Endothelial cell of umbilical vein (primary cell): ENCODE data around the gene RDM1. TPM values are rescaled to one million over a fixed set of nuclear protein-coding genes. Genes with fewer than 3 reads are reported as not detected.

Experiments used
- BruUV-seq: library from RNA; stranded (reverse); fragments of 400-500 nt; replicated peaks from 2 replicates; lab custom pipeline; 2021; lab: Mats Ljungman, UMichigan
- CTCF ChIA-PET: fragments of 300-600, 350-600 bp; sonication (Branson Sonifier 250); formaldehyde crosslinking; loops from one replicate; lab custom pipeline; 2021; ENCODE audit warnings: antibody characterized with exemption, inconsistent platforms; lab: Charles Lee
- POLR2A ChIA-PET: fragments of 300-600, 350-600 bp; sonication (Branson Sonifier 250); formaldehyde crosslinking; loops from one replicate; lab custom pipeline; 2021; ENCODE audit warnings: antibody characterized with exemption, inconsistent platforms; lab: Charles Lee
- DNase-seq: peaks from one replicate; pipeline ENCODE4 v3.0.0-alpha.2; 2011; ENCODE audit warnings: low read depth, low spot score
- FAIRE-seq: peaks from 2 replicates; lab custom pipeline; 2011; peaks lifted over from hg19 to GRCh38; lab: Jason Lieb, UNC
- H2AFZ ChIP-seq: 2 replicates; pipeline ENCODE4 v1.6.0; 2012; ENCODE audit warnings: low read depth, low read length, control low read depth, inconsistent platforms
- H3K27ac ChIP-seq: 2 replicates; pipeline ENCODE4 v1.5.1; 2011; ENCODE audit warnings: low read depth, mild to moderate bottlenecking, control low read depth, low read length, moderate library complexity; ENCODE audit not compliant: insufficient read depth
- H3K27me3 ChIP-seq, 2 experiments: 2 replicates each; pipeline versions ENCODE4 v1.6.0 to v1.6.1; 2011; ENCODE audit warnings: low read length in 2 of 2, mixed read lengths in 1 of 2; ENCODE audit not compliant: control insufficient read depth in 2 of 2, insufficient read depth in 2 of 2
- H3K36me3 ChIP-seq, 2 experiments: 2 replicates in 1 of 2; 3 replicates in 1 of 2; pipeline ENCODE4 v1.5.1; 2011; ENCODE audit warnings: low read length in 2 of 2, mild to moderate bottlenecking in 1 of 2, moderate library complexity in 1 of 2; ENCODE audit not compliant: control insufficient read depth in 2 of 2, insufficient read depth in 2 of 2; ENCODE audit errors: extremely low read depth in 1 of 2
- H3K4me1 ChIP-seq: 3 replicates; pipeline ENCODE4 v1.5.1; 2011; ENCODE audit warnings: mild to moderate bottlenecking, low read length; ENCODE audit not compliant: control insufficient read depth, insufficient read depth; ENCODE audit errors: extremely low read depth
- H3K4me2 ChIP-seq: 2 replicates; pipeline ENCODE4 v1.6.1; 2011; ENCODE audit warnings: low read length, control low read depth, mixed read lengths; ENCODE audit not compliant: insufficient read depth
- H3K4me3 ChIP-seq, 3 experiments: fragments of 200-600 bp in 1 of 3; sonication (generic), shearing (Covaris generic) in 1 of 3; replicated peaks in 1 of 3; 2 replicates each; pipeline ENCODE4 v1.5.1; 2011 to 2016; ENCODE audit warnings: control low read depth in 3 of 3, low read length in 3 of 3, mild to moderate bottlenecking in 2 of 3, inconsistent platforms in 1 of 3, low read depth in 1 of 3, moderate library complexity in 1 of 3; ENCODE audit not compliant: insufficient read depth in 1 of 3
- H3K79me2 ChIP-seq: 2 replicates; pipeline ENCODE4 v1.6.0; 2012; ENCODE audit warnings: low read length, inconsistent platforms; ENCODE audit not compliant: control insufficient read depth, insufficient read depth
- H3K9ac ChIP-seq: replicated peaks from 2 replicates; pipeline ENCODE3; 2011; ENCODE audit warnings: low read length, control low read depth; ENCODE audit not compliant: insufficient read depth; ENCODE audit errors: extremely low read depth
- H3K9me1 ChIP-seq: replicated peaks from 3 replicates; pipeline ENCODE4 v1.6.0; 2011; ENCODE audit warnings: mild to moderate bottlenecking, low read length; ENCODE audit not compliant: control insufficient read depth, insufficient read depth; ENCODE audit errors: extremely low read depth
- H3K9me3 ChIP-seq: replicated peaks from 2 replicates; pipeline ENCODE4 v1.5.1; 2012; ENCODE audit warnings: low read length, inconsistent platforms; ENCODE audit not compliant: control insufficient read depth, insufficient read depth
- H4K20me1 ChIP-seq: replicated peaks from 2 replicates; pipeline ENCODE3; 2011; ENCODE audit warnings: mild to moderate bottlenecking, low read length; ENCODE audit not compliant: control insufficient read depth, insufficient read depth; ENCODE audit errors: extremely low read depth
- CTCF ChIP-seq, 2 donors: IDR thresholded peaks; 1 replicate in 1 of 2; 2 replicates in 1 of 2; pipeline ENCODE4 v1.5.1; 2011; ENCODE audit warnings: low read length in 2 of 2, mild to moderate bottlenecking in 2 of 2, moderate library complexity in 2 of 2, control low read depth in 1 of 2, inconsistent platforms in 1 of 2, low read depth in 1 of 2; ENCODE audit not compliant: insufficient read depth in 1 of 2; ENCODE audit errors: extremely low read depth in 1 of 2
- EZH2 ChIP-seq: IDR thresholded peaks from 2 replicates; pipeline ENCODE4 v1.6.1; 2012; ENCODE audit warnings: borderline replicate concordance, low read depth, mild to moderate bottlenecking, moderate library complexity, low read length, inconsistent platforms; ENCODE audit not compliant: severe bottlenecking
- FOS ChIP-seq: IDR thresholded peaks from 2 replicates; pipeline ENCODE4 v1.6.1; 2011; ENCODE audit warnings: mild to moderate bottlenecking, low read length, moderate library complexity, borderline replicate concordance; ENCODE audit not compliant: insufficient read depth
- GATA2 ChIP-seq: IDR thresholded peaks from 2 replicates; pipeline ENCODE4 v1.7.0; 2011; ENCODE audit warnings: low read depth, mild to moderate bottlenecking, moderate library complexity, mixed read lengths, low read length; ENCODE audit not compliant: insufficient read length, insufficient read depth
- JUN ChIP-seq: IDR thresholded peaks from 2 replicates; pipeline ENCODE4 v1.6.1; 2011; ENCODE audit warnings: borderline replicate concordance, low read depth; ENCODE audit not compliant: insufficient read length, insufficient read depth
- MAX ChIP-seq: IDR thresholded peaks from 2 replicates; pipeline ENCODE4 v1.6.1; 2011; ENCODE audit not compliant: insufficient read depth, insufficient read length
- MYC ChIP-seq: IDR thresholded peaks from one replicate; pipeline ENCODE4 v1.6.1; 2011; ENCODE audit warnings: mild to moderate bottlenecking, low read depth, low read length
- POLR2A ChIP-seq: IDR thresholded peaks from 2 replicates; pipeline ENCODE4 v1.6.1; 2012; ENCODE audit warnings: low read depth, mild to moderate bottlenecking, control low read depth, low read length
- POLR2AphosphoS5 ChIP-seq: IDR thresholded peaks from 2 replicates; pipeline ENCODE4 v1.6.1; 2012; ENCODE audit warnings: low read depth, mild to moderate bottlenecking, control low read depth, low read length, moderate library complexity; ENCODE audit not compliant: insufficient read depth
- dilution Hi-C: fragments of 300-500 bp; cut with MboI; formaldehyde crosslinking; loops from one replicate; pipeline ENCODE4 v1.15.0; 2019; ENCODE audit warnings: low sequenced_read_pairs; ENCODE audit not compliant: extremely low pct_ligation_motif_present
- intact Hi-C: fragments of 100-400 bp; cut with micrococcal nuclease; formaldehyde crosslinking; loops from one replicate; pipeline ENCODE4 v1.10.0; 2022
- polyA plus RNA-seq, 4 experiments: library from polyadenylated mRNA; depleted of rRNA in 3 of 4; stranded (reverse) in 3 of 4; unstranded in 1 of 4; fragments of >200 nt; gene quantifications; 2 replicates each; pipeline versions ENCODE4 v1.2.1 to v1.2.3, GENCODE V29; 2011 to 2012; ENCODE audit warnings: missing spikeins in 1 of 4
- total RNA-seq: library from RNA; stranded (reverse); gene quantifications from 2 replicates; pipeline ENCODE4 v1.2.3, GENCODE V29; 2021

Gene RDM1
- total and polyA plus RNA-seq, 2 donors (not counting 3 experiments of a cell fraction or from before 2014, with no cell fraction given), result 0.12 to 0.46 TPM

- no TSS peak for BruUV-seq
- ChIA-PET CTCF (interaction anchor here (0.8 to 13.0 kb wide), 10 partner anchors 10 to 519 kb away, joined by 3 to 467 read pairs (median 12); no protein-coding TSS in a partner anchor), POLR2A (no interaction called here)
- Histone ChIP-seq H3K9ac (no peak overlapping the region), H3K4me2 (no peak overlapping the region), H3K36me3 (no peaks in the 10 kb centered on the region), H3K27me3 (no peaks in the 10 kb centered on the region), H3K9me3 (no peaks in the 10 kb centered on the region), H3K4me1 (peaks cover 22% of the 10 kb centered on the region), H3K9me1 (no peaks in the 10 kb centered on the region), H3K79me2 (no peaks in the 10 kb centered on the region), H3K27ac (no peak overlapping the region), H3K4me3 (no peak overlapping the region), H2AFZ (no peak overlapping the region), H4K20me1 (no peaks in the 10 kb centered on the region)
- DNase-seq, result no peak
- dilution Hi-C loops, result no loop called here
- intact Hi-C loops, result loop anchor here (1.0 kb wide), 4 partner anchors 41 to 181 kb away; no protein-coding TSS in a partner anchor
- no peak for FAIRE-seq
- TF ChIP-seq POLR2A (no peak), GATA2 (no peak), EZH2 (no peak), CTCF (IDR thresholded peaks at IDR 0.05; ENCODE audit: extremely low read depth in 1 of 2, insufficient read depth in 1 of 2, low read depth in 1 of 2, low read length in 2 of 2) (no peak), MAX (no peak), JUN (no peak), FOS (no peak), MYC (no peak), POLR2AphosphoS5 (no peak)
Observed at GRCh38 chr17:35968520-35969054, 38.0 kb upstream of the RDM1 start.
